GM23248 (cell line): ENCODE measurements around the gene KLF6. TPM values are rescaled to one million over a fixed set of nuclear protein-coding genes. Genes with fewer than 3 reads are reported as not detected.
"Not testable (repeated sequence)": the region's sequence is repeated elsewhere in the genome, so short reads cannot be mapped to it uniquely, and the experiment has no call there.

ENCODE experiments used
- DNase-seq: peaks from one replicate; pipeline ENCODE4 v3.0.0-alpha.2; 2015
- H2AFZ ChIP-seq: fragments of 200-600 bp; sonication (generic); 2 replicates; pipeline ENCODE4 v1.6.1; 2016; ENCODE audit warnings: antibody characterized with exemption
- H3F3A ChIP-seq: fragments of 200-600 bp; sonication (generic); 2 replicates; pipeline ENCODE4 v1.6.1; 2016; ENCODE audit warnings: mild to moderate bottlenecking, antibody characterized with exemption, mixed run types; ENCODE audit not compliant: insufficient read depth
- H3K27ac ChIP-seq: fragments of 200-600 bp; sonication (generic); 2 replicates; pipeline ENCODE4 v1.5.1; 2016; ENCODE audit warnings: mild to moderate bottlenecking
- H3K27me3 ChIP-seq: fragments of 200-600 bp; sonication (generic); replicated peaks from 2 replicates; pipeline ENCODE4 v1.6.1; 2016; ENCODE audit warnings: mild to moderate bottlenecking; ENCODE audit not compliant: insufficient read depth
- H3K36me3 ChIP-seq: fragments of 200-600 bp; sonication (generic); 2 replicates; pipeline ENCODE4 v1.6.1; 2016; ENCODE audit warnings: low read depth, mild to moderate bottlenecking
- H3K4me1 ChIP-seq: fragments of 200-600 bp; sonication (generic); 2 replicates; pipeline ENCODE4 v1.6.1; 2016; ENCODE audit warnings: mild to moderate bottlenecking; ENCODE audit not compliant: insufficient read depth
- H3K4me2 ChIP-seq: fragments of 200-600 bp; sonication (generic); one replicate; pipeline ENCODE4 v1.6.1; 2016; ENCODE audit warnings: mild to moderate bottlenecking; ENCODE audit not compliant: unreplicated experiment
- H3K4me3 ChIP-seq: fragments of 200-600 bp; sonication (generic); 2 replicates; pipeline ENCODE4 v1.5.1; 2016; ENCODE audit warnings: mild to moderate bottlenecking
- H3K79me2 ChIP-seq: fragments of 200-600 bp; sonication (generic); 2 replicates; pipeline ENCODE4 v1.6.1; 2016; ENCODE audit warnings: mild to moderate bottlenecking; ENCODE audit not compliant: insufficient read depth
- H3K9ac ChIP-seq: fragments of 200-600 bp; sonication (generic); 2 replicates; pipeline ENCODE4 v1.6.1; 2016; ENCODE audit warnings: mild to moderate bottlenecking
- H3K9me2 ChIP-seq: fragments of 200-600 bp; sonication (generic); 2 replicates; pipeline ENCODE4 v1.6.1; 2016; ENCODE audit warnings: mixed run types, mild to moderate bottlenecking, moderate library complexity; ENCODE audit not compliant: insufficient read depth
- H3K9me3 ChIP-seq: fragments of 200-600 bp; sonication (generic); one replicate; pipeline ENCODE4 v1.6.1; 2017; ENCODE audit warnings: low read depth
- H4K20me1 ChIP-seq: fragments of 200-600 bp; sonication (generic); 2 replicates; pipeline ENCODE4 v1.6.0; 2016; ENCODE audit not compliant: insufficient read depth
- EZH2 ChIP-seq: fragments of 200-600 bp; sonication (generic); IDR thresholded peaks from 2 replicates; pipeline ENCODE4 v1.6.1; 2018; ENCODE audit warnings: antibody characterized with exemption, mild to moderate bottlenecking; ENCODE audit not compliant: insufficient read depth, poor library complexity, severe bottlenecking
- EZH2phosphoT487 ChIP-seq: fragments of 200-600 bp; sonication (generic); IDR thresholded peaks from 2 replicates; pipeline ENCODE4 v1.6.1; 2018; ENCODE audit warnings: antibody characterized with exemption, moderate library complexity, mild to moderate bottlenecking, low read depth; ENCODE audit not compliant: insufficient read depth
- WGBS, 2 experiments: methylation state at CpG; one replicate each; pipeline ENCODE4 v1.1.6; 2015 to 2017; ENCODE audit warnings: low lambda C conversion rate in 2 of 2, low coverage in 1 of 2; ENCODE audit errors: missing lambda C conversion rate in 2 of 2; 5-methylcytosine and 5-hydroxymethylcytosine counted together
- in situ Hi-C: fragments of 300-500 bp; cut with MboI; formaldehyde crosslinking; loops from 2 replicates; pipeline ENCODE4 v1.15.0; 2020
- polyA plus RNA-seq: library from polyadenylated mRNA; unstranded; fragments of >200 nt; fragmentation: Nextera tagmentation; extraction: Ambion mirVana; gene quantifications from 2 replicates; pipeline ENCODE4 v1.2.1, GENCODE V29; 2016
- total RNA-seq: library from RNA; depleted of rRNA; stranded (reverse); fragments of >200 nt; shearing (Covaris generic); gene quantifications from 2 replicates; pipeline ENCODE4 v1.2.3, GENCODE V29; 2014

The KLF6 gene
- total and polyA plus RNA-seq, 2 experiments from 2014 or later: 49.8 to 279 TPM

DNA sequence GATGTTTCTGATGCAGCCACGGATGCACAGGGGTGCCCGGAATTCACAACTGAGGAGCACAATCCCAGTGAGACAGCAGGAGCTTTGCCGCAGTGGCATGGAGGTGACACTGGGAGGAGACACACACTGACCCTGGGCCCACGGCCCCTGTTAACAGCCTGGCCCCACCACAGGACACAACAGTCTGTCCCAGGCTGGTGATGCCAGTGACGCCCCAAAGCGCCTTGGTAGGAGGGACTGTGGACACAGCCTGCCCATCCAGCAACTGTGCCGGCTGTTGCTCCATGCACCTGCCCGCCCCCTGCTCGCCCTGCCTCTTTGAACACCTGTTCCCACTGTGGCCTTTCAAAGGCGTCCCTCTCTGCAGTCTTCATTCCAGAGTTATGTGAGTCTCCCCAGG is 49.8 kb downstream of the KLF6 start:
- Histone ChIP-seq H3K4me1 (peaks cover 4% of the 10 kb centered on the region), H3K4me3 (no peak overlapping the region), H2AFZ (no peak overlapping the region), H4K20me1 (no peaks in the 10 kb centered on the region), H3K9ac (no peak overlapping the region), H3F3A (peaks cover 5% of the 10 kb centered on the region), H3K27me3 (no peaks in the 10 kb centered on the region), H3K79me2 (no peaks in the 10 kb centered on the region), H3K36me3 (no peaks in the 10 kb centered on the region), H3K27ac (no peak overlapping the region), H3K4me2 (no peak overlapping the region), H3K9me2 (no peaks in the 10 kb centered on the region), H3K9me3 (no peaks in the 10 kb centered on the region)
- WGBS, 2 experiments: 78 to 79% methylated on average over 8 to 10 of the region's 10 CpGs
- TF ChIP-seq EZH2: no peak
- TF ChIP-seq EZH2phosphoT487: no peak
- in situ Hi-C loops: no loop called here
- no peak for DNase-seq

DNA sequence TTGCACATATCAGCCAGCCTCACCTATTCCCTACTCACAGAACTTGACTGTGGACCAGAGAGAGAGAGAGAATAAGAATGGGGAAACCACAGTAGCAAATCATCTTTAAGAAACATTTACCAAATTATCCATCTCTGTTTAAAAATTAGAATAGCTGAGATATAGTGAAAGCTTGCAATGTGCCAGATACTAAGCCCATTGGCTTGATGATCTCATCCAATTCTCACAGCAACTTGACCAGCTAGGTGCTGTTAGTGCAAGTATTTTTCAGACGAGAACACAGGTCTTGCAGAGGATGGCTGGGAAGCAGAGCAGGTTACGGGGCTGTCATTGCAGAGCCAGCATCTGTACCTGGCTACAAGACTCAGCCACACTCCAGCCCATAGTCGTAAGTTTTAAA is 50.9 kb downstream of the KLF6 start:
- no peak overlapping the region for H3K4me3 ChIP-seq
- H3K9ac ChIP-seq: no peak overlapping the region
- H3K9me3 ChIP-seq: no peaks in the 10 kb centered on the region
- H3K27ac ChIP-seq: no peak overlapping the region
- H2AFZ ChIP-seq: no peak overlapping the region
- TF ChIP-seq EZH2 (no peak), EZH2phosphoT487 (no peak)
- WGBS, 2 experiments: 95 to 96% methylated on average over 3 of the region's 3 CpGs
- no peaks in the 10 kb centered on the region for H3K79me2 ChIP-seq
- in situ Hi-C loops: no loop called here
- H3K4me1 ChIP-seq: no peaks in the 10 kb centered on the region
- no peaks in the 10 kb centered on the region for H3K9me2 ChIP-seq
- H4K20me1 ChIP-seq: no peaks in the 10 kb centered on the region
- no peaks in the 10 kb centered on the region for H3K27me3 ChIP-seq
- no peaks in the 10 kb centered on the region for H3K36me3 ChIP-seq
- no peaks in the 10 kb centered on the region for H3F3A ChIP-seq
- H3K4me2 ChIP-seq: no peak overlapping the region
- no peak for DNase-seq

DNA sequence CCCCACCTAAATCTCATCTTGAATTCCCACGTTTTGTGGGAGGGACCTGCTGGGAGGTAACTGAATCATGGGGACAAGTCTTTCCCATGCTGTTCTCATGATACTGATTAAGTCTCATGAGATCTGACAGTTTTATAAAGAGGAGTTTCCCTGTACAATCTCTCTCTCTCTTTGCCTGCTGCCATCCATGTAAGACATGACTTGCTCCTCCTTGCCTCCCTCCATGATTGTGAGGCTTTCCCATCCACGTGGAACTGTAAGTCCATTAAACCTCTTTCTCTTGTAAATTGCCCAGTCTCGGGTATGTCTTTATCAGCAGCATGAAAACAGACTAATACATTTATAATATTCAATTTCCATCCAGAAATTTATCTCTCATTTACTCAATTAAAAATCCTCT is 52.8 kb downstream of the KLF6 start:
- in situ Hi-C loops, H3K79me2 ChIP-seq, H3K27ac ChIP-seq, H3K4me3 ChIP-seq, DNase-seq, H3K36me3 ChIP-seq, H3K4me1 ChIP-seq, H4K20me1 ChIP-seq, H3K9me2 ChIP-seq, H3K9me3 ChIP-seq, H3F3A ChIP-seq, H3K4me2 ChIP-seq, H3K27me3 ChIP-seq, H2AFZ ChIP-seq, H3K9ac ChIP-seq: not testable (repeated sequence)
- 79 to 88% methylated on average over 3 of the region's 3 CpGs for WGBS, 2 experiments

DNA sequence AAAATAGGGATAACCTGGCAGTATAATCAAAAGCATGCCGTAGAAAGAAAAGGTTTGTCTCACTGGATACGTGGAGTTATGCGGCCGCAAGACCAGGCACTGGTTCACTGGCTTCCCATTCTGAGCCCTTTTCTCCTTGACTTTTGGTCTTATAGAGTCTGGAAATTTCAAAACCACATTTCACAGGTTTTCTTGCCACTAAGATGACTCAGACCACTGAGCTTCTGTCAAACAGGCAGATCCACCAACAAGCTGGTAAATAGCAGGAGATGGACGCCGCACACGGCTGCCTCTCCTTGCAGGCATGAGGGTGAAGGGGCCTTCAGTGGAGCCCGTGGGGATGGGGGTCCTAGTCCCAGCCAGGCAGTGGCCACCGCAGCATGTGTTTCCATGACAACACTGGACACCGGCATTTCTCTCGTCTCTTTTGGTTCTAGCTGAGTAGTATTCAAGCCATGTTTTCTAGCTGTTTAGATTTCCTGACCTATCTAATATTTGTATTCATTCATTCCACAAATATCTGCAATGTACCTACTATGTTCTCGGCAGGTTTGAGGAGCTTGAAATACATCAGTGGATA is 55.5 kb downstream of the KLF6 start:
- peak; percentile 59 for DNase-seq
- Histone ChIP-seq H3K9me3 (no peaks in the 10 kb centered on the region), H3K9me2 (no peaks in the 10 kb centered on the region), H3K27ac (no peak overlapping the region), H3K79me2 (no peaks in the 10 kb centered on the region), H3K27me3 (no peaks in the 10 kb centered on the region), H3K9ac (no peak overlapping the region), H3K36me3 (no peaks in the 10 kb centered on the region), H3K4me3 (no peak overlapping the region), H3F3A (no peaks in the 10 kb centered on the region), H4K20me1 (no peaks in the 10 kb centered on the region), H3K4me1 (no peaks in the 10 kb centered on the region), H2AFZ (no peak overlapping the region), H3K4me2 (no peak overlapping the region)
- TF ChIP-seq EZH2phosphoT487 (no peak), EZH2 (no peak)
- 79% methylated on average over 12 of the region's 12 CpGs for WGBS, 2 experiments
- in situ Hi-C loops: no loop called here

DNA sequence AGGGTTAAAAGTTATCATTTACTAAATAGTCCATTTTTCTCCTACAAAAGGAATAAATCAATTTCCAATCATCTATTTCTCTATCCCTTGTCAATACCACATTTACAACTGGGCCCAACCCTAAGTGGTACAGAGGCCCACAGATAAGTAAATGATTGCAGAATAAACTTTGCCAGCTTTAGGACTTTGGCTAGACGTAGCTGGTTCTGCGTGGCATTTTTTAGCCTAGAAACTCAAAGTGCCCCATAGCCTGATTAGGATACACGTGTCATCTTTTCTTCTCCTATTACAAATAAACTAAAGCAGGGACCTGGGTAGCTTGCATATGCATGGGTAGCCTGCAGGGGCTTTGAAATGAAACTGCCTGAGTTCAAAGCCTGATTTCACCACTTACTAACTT is 56.4 kb downstream of the KLF6 start:
- 80 to 83% methylated on average over 3 of the region's 3 CpGs for WGBS, 2 experiments
- no peaks in the 10 kb centered on the region for H3K9me3 ChIP-seq

More for the DNA sequence above, 56.4 kb downstream of the KLF6 start:
- Histone ChIP-seq H3K4me1 (peaks cover 5% of the 10 kb centered on the region; the same call in 1 of the 2 replicates), H2AFZ (no peak overlapping the region), H3K9ac (no peak overlapping the region), H3K4me2 (no peak overlapping the region), H3K79me2 (no peaks in the 10 kb centered on the region), H3F3A (peaks cover 8% of the 10 kb centered on the region; the same call in 1 of the 2 replicates), H3K27ac (no peak overlapping the region), H3K4me3 (no peak overlapping the region), H3K36me3 (no peaks in the 10 kb centered on the region), H4K20me1 (no peaks in the 10 kb centered on the region), H3K27me3 (no peaks in the 10 kb centered on the region), H3K9me2 (no peaks in the 10 kb centered on the region)
- TF ChIP-seq EZH2: no peak
- TF ChIP-seq EZH2phosphoT487: no peak
- DNase-seq: no peak
- in situ Hi-C loops: no loop called here
